ENCODE results near the gene FCRL1.

- TF ChIP-seq CEBPB (IDR thresholded peaks at IDR 0.05; ENCODE audit: low read depth, low read length) (no peak), FOSL1 (IDR thresholded peaks at IDR 0.05; ENCODE audit: insufficient read depth, low read depth, low read length) (no peak), CTCF (IDR thresholded peaks at IDR 0.05; ENCODE audit: control extremely low read depth in 1 of 3, insufficient read depth in 1 of 3, low read depth in 1 of 3, low read length in 3 of 3) (no peak), SUZ12 (IDR thresholded peaks at IDR 0.05; ENCODE audit: low read length) (no peak), ZNF274 (IDR thresholded peaks at IDR 0.05; ENCODE audit: borderline replicate concordance, extremely low read depth, low read length) (no peak), TAF1 (IDR thresholded peaks at IDR 0.05; ENCODE audit: low read depth, low read length) (no peak), SP4 (IDR thresholded peaks at IDR 0.05; ENCODE audit: low read length) (no peak), POLR2AphosphoS5 (IDR thresholded peaks at IDR 0.05; ENCODE audit: low read depth, low read length) (no peak), TEAD4 (IDR thresholded peaks at IDR 0.05; ENCODE audit: low read depth, low read length) (no peak), POLR2A (IDR thresholded peaks at IDR 0.05; ENCODE audit: control extremely low read depth in 1 of 2, low read depth in 2 of 2, low read length in 2 of 2) (no peak), HDAC2 (IDR thresholded peaks at IDR 0.05; ENCODE audit: borderline replicate concordance in 1 of 2, low read depth in 2 of 2, low read length in 2 of 2) (no peak)
Observed at GRCh38 chr1:157782931-157783330, 37.0 kb downstream of the FCRL1 start.

All from H1 (cell line).